Sigmoid colon (tissue), 4 donors: ENCODE measurements around the gene ANO1.

ENCODE experiments used
- CTCF ChIP-seq, 4 experiments: fragments of 450-650 bp in 3 of 4; fragments of 200-600 bp in 1 of 4; IDR thresholded peaks; one replicate each; pipeline ENCODE4 v1.5.1; 2016 to 2019; ENCODE audit warnings: antibody characterized with exemption in 4 of 4, mild to moderate bottlenecking in 3 of 4, moderate library complexity in 2 of 4
- EP300 ChIP-seq, 4 donors: sonication (generic); formaldehyde crosslinking; IDR thresholded peaks; one replicate each; pipeline ENCODE4 v1.6.1; 2017; ENCODE audit warnings: antibody characterized with exemption in 4 of 4
- POLR2A ChIP-seq, 2 donors: fragments of 450-650 bp; IDR thresholded peaks; one replicate each; pipeline ENCODE4 v1.6.1; 2016; ENCODE audit warnings: antibody characterized with exemption in 2 of 2, mild to moderate bottlenecking in 2 of 2, moderate library complexity in 2 of 2
- POLR2AphosphoS5 ChIP-seq, 4 donors: sonication (generic); formaldehyde crosslinking; IDR thresholded peaks; one replicate each; pipeline ENCODE4 v1.6.1; 2017; ENCODE audit warnings: antibody characterized with exemption in 4 of 4

DNA sequence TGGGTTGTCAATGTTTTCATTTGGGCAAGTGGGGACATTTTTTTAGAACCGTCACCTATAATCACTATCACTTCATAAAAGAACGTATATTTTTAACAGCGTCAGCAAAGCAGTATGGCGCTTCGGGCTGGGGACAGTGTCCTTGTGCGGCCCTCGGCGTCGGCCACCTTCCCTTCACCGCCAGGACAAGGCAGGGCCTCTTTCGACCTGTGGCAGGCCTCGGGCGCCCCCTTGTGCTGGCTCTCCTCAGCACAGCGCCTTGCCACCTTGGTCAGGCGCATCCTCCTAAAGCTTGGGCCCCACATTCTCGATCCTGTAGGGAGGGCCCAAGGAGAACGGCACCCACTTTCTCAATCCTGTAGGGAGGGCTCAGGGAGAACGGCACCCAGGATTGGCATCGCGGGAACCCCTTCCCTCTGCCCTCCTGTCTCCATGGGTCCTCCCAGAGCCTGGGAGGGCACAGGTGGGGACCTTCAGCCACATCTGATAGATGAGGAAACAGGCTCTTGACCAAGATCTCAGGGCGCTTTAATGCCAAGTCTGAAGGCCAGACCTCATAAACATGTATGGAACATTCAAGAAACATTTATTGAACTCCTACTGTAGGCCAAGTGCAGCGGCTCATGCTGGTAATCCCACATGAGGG lies 113.5 kb downstream of the ANO1 start:
- TF ChIP-seq CTCF (IDR thresholded peaks at IDR 0.05) (peak; percentile 53 to 89 (median 80)), POLR2A (IDR thresholded peaks at IDR 0.05) (no peak), POLR2AphosphoS5 (IDR thresholded peaks at IDR 0.05) (no peak), EP300 (IDR thresholded peaks at IDR 0.05) (no peak)
